Heart left ventricle (tissue), 16 donors: ENCODE results near the gene TICRR. TPM values are rescaled to one million over a fixed set of nuclear protein-coding genes. Genes with fewer than 3 reads are reported as not detected.

Source experiments
- ATAC-seq, 4 donors: fragments of 200-7000 bp; cut with Tn5 transposase; one replicate each; pipeline ENCODE4 v1.9.1; 2020 to 2022; ENCODE audit warnings: moderate library complexity in 4 of 4, mild to moderate bottlenecking in 3 of 4, moderate number of reproducible peaks in 1 of 4
- DNase-seq, 5 donors: peaks; one replicate each; pipeline ENCODE4 v3.0.0-alpha.2; 2020
- H3K27ac ChIP-seq, 12 donors: fragments of 200-600 bp; sonication (generic) in 4 of 12; one replicate each; pipeline versions ENCODE4 v1.5.0 to v1.8.0; 2016 to 2022; ENCODE audit warnings: mild to moderate bottlenecking in 2 of 12
- H3K27me3 ChIP-seq, 9 donors: fragments of 200-600 bp; sonication (generic) in 2 of 9; one replicate each; pipeline versions ENCODE4 v1.5.1 to v1.8.0; 2016 to 2022; ENCODE audit warnings: mild to moderate bottlenecking in 3 of 9
- H3K36me3 ChIP-seq, 9 donors: fragments of 200-600 bp; sonication (generic) in 2 of 9; one replicate each; pipeline versions ENCODE4 v1.5.0 to v1.8.0; 2018 to 2022; ENCODE audit warnings: mild to moderate bottlenecking in 2 of 9
- H3K4me1 ChIP-seq, 12 donors: fragments of 200-600 bp; sonication (generic) in 4 of 12; one replicate each; pipeline versions ENCODE4 v1.5.0 to v1.8.0; 2016 to 2022; ENCODE audit warnings: mild to moderate bottlenecking in 3 of 12
- H3K4me3 ChIP-seq, 12 donors: fragments of 200-600 bp; sonication (generic) in 4 of 12; one replicate each; pipeline versions ENCODE4 v1.5.0 to v1.8.0; 2017 to 2022; ENCODE audit warnings: mild to moderate bottlenecking in 9 of 12, moderate library complexity in 4 of 12
- H3K9me3 ChIP-seq, 12 donors: fragments of 200-600 bp; sonication (generic) in 4 of 12; one replicate each; pipeline versions ENCODE4 v1.5.0 to v1.8.0; 2016 to 2022; ENCODE audit warnings: mild to moderate bottlenecking in 1 of 12
- CTCF ChIP-seq, 12 donors: fragments of 200-600 bp; sonication (generic) in 4 of 12; IDR thresholded peaks; one replicate each; pipeline versions ENCODE4 v1.5.0 to v1.8.0; 2018 to 2022; ENCODE audit warnings: antibody characterized with exemption in 12 of 12, mild to moderate bottlenecking in 5 of 12
- POLR2A ChIP-seq, 2 donors: fragments of 450-650 bp; IDR thresholded peaks; one replicate each; pipeline ENCODE4 v1.6.1; 2017; ENCODE audit warnings: antibody characterized with exemption in 2 of 2, mild to moderate bottlenecking in 2 of 2, moderate library complexity in 2 of 2
- WGBS, 4 donors: extraction: QIAGEN DNeasy Blood & Tissue Kit in 2 of 4; methylation state at CpG; one replicate each; pipeline versions ENCODE4 v1.1.5 to v1.1.7; 2013 to 2018; 5-methylcytosine and 5-hydroxymethylcytosine counted together
- intact Hi-C, 10 donors: fragments of 100-400 bp; cut with DNase I; formaldehyde crosslinking; loops; one replicate each; pipeline versions ENCODE4 v1.11.1 to v1.14.2; 2022
- polyA plus RNA-seq, 2 donors: library from polyadenylated mRNA; stranded (reverse); fragments of 200-250 nt; gene quantifications; one replicate each; pipeline ENCODE4 v1.2.3, GENCODE V29; 2013
- total RNA-seq, 9 donors: library from RNA; depleted of rRNA in 2 of 9; stranded (reverse); fragments of >200 nt in 2 of 9; fragmentation: NEBNext Ultra II Directional in 3 of 9; extraction: Animal tissue kit (Norgen Biotek cat#: 25700) in 3 of 9; gene quantifications; one replicate each; pipeline versions ENCODE4 v1.1.0 to v1.2.4, GENCODE V29; 2016 to 2023
- donor health status: ischemic (EF 13 %, LVEDD 7.1; RV severe dilation, severe dysfunction).
- donor health status: healthy with polysubstance abuse.
- donor health status: DM: no; HTN: yes; CAD: no.
- donor health status: DM: no; HTN: no; CAD: no.
- donor health status: ischemic (EF 25% LVEDD 6.9; RV normal size, moderate dysfunction).
- donor health status: ischemic (EF 25% LVEDD 5.7; RV mildly dilated, moderate dysfunction).
- donor health status: healthy.
- donor health status: DM: yes; HTN: yes; CAD: no.
- donor health status: ischemic (EF 35%, LVEDD 5.7; RV mildly dilated, moderate dysfunction).
- donor health status: nonischemic (EF 11% LVEDD 7.7; RV severe dilation, severe dysfunction).
- donor health status: DM: yes; HTN: yes; CAD: no.
- donor health status: PGD.
- donor health status: ischemic (EF 29% LVEDD 5.4; RV normal size, mild dysfunction).
- donor health status: nonischemic (EF 23%, LVEDD 6.1; RV moderate dilation, normal function).

TICRR gene
- total and polyA plus RNA-seq, 11 donors, result 0.04 to 1.4 (median 0.08) TPM; not detected in 4

GRCh38 chr15:89630260-89630659, 55.0 kb downstream of the TICRR start:
- 94 to 97% (median 95%) methylated on average over 9 to 14 of the region's 14 CpGs for WGBS, 4 donors
- Histone ChIP-seq H3K27me3 (no peaks in the 10 kb centered on the region), H3K27ac (no peak overlapping the region), H3K9me3 (no peaks in the 10 kb centered on the region), H3K36me3 (peaks cover 0 to 78% (median 51%) of the 10 kb centered on the region in 9 donors), H3K4me3 (no peak overlapping the region), H3K4me1 (no peaks in the 10 kb centered on the region)
- no peak for ATAC-seq
- TF ChIP-seq CTCF (IDR thresholded peaks at IDR 0.05), result no peak
- no peak for TF ChIP-seq POLR2A (IDR thresholded peaks at IDR 0.05)
- intact Hi-C loops, result no loop called here
- DNase-seq, result no peak

DNA sequence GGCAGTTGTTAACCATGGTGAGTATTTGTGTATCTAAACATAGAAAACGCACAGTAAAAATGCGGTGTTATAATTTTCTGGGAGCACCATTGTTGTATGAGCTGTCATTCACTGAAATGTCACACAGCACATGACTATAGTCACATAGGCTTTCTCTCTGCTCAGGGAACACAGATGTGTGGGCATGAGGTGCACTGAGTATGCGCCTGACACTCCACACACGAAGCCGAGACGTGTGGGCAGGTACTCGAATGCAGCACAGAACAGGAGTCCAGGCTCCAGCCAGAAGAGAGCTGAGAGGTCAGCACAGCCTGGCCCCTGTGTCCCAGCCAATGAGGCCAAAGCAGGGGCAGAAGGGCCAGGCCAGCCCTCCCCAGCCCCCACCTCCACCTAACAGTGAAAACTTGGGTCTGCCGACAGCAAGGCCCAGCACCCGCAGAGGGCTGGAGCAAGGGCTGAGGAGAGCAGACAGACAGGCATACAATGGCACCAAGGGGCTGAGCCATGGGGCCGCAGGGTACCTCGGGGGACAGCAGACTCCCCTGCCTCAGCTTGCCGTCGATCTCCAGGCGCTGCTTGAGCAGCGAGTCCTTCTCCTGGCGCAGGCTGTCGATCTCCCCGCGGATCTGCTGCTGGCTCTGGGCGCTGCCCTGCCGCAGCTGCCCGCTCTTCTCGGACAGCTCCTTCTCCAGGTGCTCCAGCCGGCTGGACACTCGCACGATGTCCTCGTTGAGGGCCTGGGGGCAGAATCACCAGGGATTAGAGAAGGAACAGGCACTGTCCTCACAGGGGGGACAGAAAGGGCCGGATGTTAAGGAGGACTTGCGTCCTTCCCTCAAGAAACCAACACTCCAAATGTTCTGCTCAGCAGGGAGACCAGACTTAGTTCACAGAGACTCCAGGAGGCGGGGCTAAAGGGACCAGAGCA, 56.0 kb downstream of the TICRR start:
- no peak overlapping the region for H3K4me3 ChIP-seq
- no peaks in the 10 kb centered on the region for H3K4me1 ChIP-seq
- peaks cover 0 to 73% (median 48%) of the 10 kb centered on the region in 9 donors for H3K36me3 ChIP-seq
- intact Hi-C loops, result no loop called here
- 94 to 97% (median 95%) methylated on average over 25 to 30 of the region's 30 CpGs for WGBS, 4 donors
- no peak for DNase-seq
- ATAC-seq, result peak in 1 of 4 donors; percentile 22
- H3K27me3 ChIP-seq, result no peaks in the 10 kb centered on the region
- H3K27ac ChIP-seq, result no peak overlapping the region
- no peaks in the 10 kb centered on the region for H3K9me3 ChIP-seq
- TF ChIP-seq POLR2A (IDR thresholded peaks at IDR 0.05) (no peak), CTCF (IDR thresholded peaks at IDR 0.05) (no peak)

- peaks cover 0 to 67% (median 42%) of the 10 kb centered on the region in 9 donors for H3K36me3 ChIP-seq
- no peak overlapping the region for H3K27ac ChIP-seq
- H3K4me3 ChIP-seq, result no peak overlapping the region
- DNase-seq (no peak), ATAC-seq (no peak)
- H3K9me3 ChIP-seq, result no peaks in the 10 kb centered on the region
- H3K4me1 ChIP-seq, result no peaks in the 10 kb centered on the region
- H3K27me3 ChIP-seq, result no peaks in the 10 kb centered on the region
- 81 to 91% (median 88%) methylated on average over 9 to 10 of the region's 10 CpGs for WGBS, 4 donors
- TF ChIP-seq POLR2A (IDR thresholded peaks at IDR 0.05), result no peak
- TF ChIP-seq CTCF (IDR thresholded peaks at IDR 0.05), result no peak
- intact Hi-C loops, result no loop called here
These were observed 56.6 kb downstream of the TICRR start for GRCh38 chr15:89631902-89632264.

GRCh38 chr15:89632563-89633430, 57.5 kb downstream of the TICRR start:
- Histone ChIP-seq H3K27me3 (no peaks in the 10 kb centered on the region), H3K9me3 (no peaks in the 10 kb centered on the region), H3K27ac (no peak overlapping the region), H3K36me3 (peaks cover 0 to 60% (median 40%) of the 10 kb centered on the region in 9 donors), H3K4me3 (no peak overlapping the region), H3K4me1 (no peaks in the 10 kb centered on the region)
- 95 to 98% (median 98%) methylated on average over 17 to 18 of the region's 18 CpGs for WGBS, 4 donors
- TF ChIP-seq POLR2A (IDR thresholded peaks at IDR 0.05) (no peak), CTCF (IDR thresholded peaks at IDR 0.05) (no peak)
- ATAC-seq, result no peak
- intact Hi-C loops, result no loop called here
- no peak for DNase-seq
